Measurements from ENCODE around the gene ARPC2.

Gene ARPC2

GRCh38 chr2:218234521-218234920, 17.5 kb downstream of the ARPC2 start:
- no peak for DNase-seq (ENCODE audit: low read depth)
- no peak for TF ChIP-seq CTCF (IDR thresholded peaks at IDR 0.05; ENCODE audit: insufficient read depth, low read depth, low read length, missing control alignments)
- no peak overlapping the region for H3K4me3 ChIP-seq (ENCODE audit: low read depth, low read length)

GRCh38 chr2:218235017-218235416, 18.0 kb downstream of the ARPC2 start:
- DNase-seq (ENCODE audit: low read depth): no peak
- no peak overlapping the region for H3K4me3 ChIP-seq (ENCODE audit: low read depth, low read length)
- TF ChIP-seq CTCF (IDR thresholded peaks at IDR 0.05; ENCODE audit: insufficient read depth, low read depth, low read length, missing control alignments): no peak

- DNase-seq (ENCODE audit: low read depth): no peak
- no peak for TF ChIP-seq CTCF (IDR thresholded peaks at IDR 0.05; ENCODE audit: insufficient read depth, low read depth, low read length, missing control alignments)
- H3K4me3 ChIP-seq (ENCODE audit: low read depth, low read length): no peak overlapping the region
Measured at GRCh38 chr2:218236829-218237228, 19.8 kb downstream of the ARPC2 start.

GRCh38 chr2:218238887-218239286, 21.9 kb downstream of the ARPC2 start:
- no peak for DNase-seq (ENCODE audit: low read depth)
- no peak for TF ChIP-seq CTCF (IDR thresholded peaks at IDR 0.05; ENCODE audit: insufficient read depth, low read depth, low read length, missing control alignments)
- no peak overlapping the region for H3K4me3 ChIP-seq (ENCODE audit: low read depth, low read length)

GRCh38 chr2:218244204-218244603, 27.2 kb downstream of the ARPC2 start:
- H3K4me3 ChIP-seq (ENCODE audit: low read depth, low read length): no peak overlapping the region
- DNase-seq (ENCODE audit: low read depth): no peak
- TF ChIP-seq CTCF (IDR thresholded peaks at IDR 0.05; ENCODE audit: insufficient read depth, low read depth, low read length, missing control alignments): no peak

- DNase-seq (ENCODE audit: low read depth): no peak
- no peak overlapping the region for H3K4me3 ChIP-seq (ENCODE audit: low read depth, low read length)
- TF ChIP-seq CTCF (IDR thresholded peaks at IDR 0.05; ENCODE audit: insufficient read depth, low read depth, low read length, missing control alignments): no peak
Measured at GRCh38 chr2:218244665-218245064, 27.7 kb downstream of the ARPC2 start.

GRCh38 chr2:218245214-218245613, 28.2 kb downstream of the ARPC2 start:
- no peak for DNase-seq (ENCODE audit: low read depth)
- no peak for TF ChIP-seq CTCF (IDR thresholded peaks at IDR 0.05; ENCODE audit: insufficient read depth, low read depth, low read length, missing control alignments)
- H3K4me3 ChIP-seq (ENCODE audit: low read depth, low read length): no peak overlapping the region
